ENCODE results near the gene HSPA1A. TPM values are rescaled to one million over a fixed set of nuclear protein-coding genes. Genes with fewer than 3 reads are reported as not detected.
A peak's percentile ranks its signal among the peaks of the same experiment; 100 is the strongest.
"Not testable (repeated sequence)": the region's sequence is repeated elsewhere in the genome, so short reads cannot be mapped to it uniquely, and the experiment has no call there.

Gene HSPA1A
- total RNA-seq, 8 experiments from 2014 or later: 29.3 to 514 (median 92.4) TPM

DNA sequence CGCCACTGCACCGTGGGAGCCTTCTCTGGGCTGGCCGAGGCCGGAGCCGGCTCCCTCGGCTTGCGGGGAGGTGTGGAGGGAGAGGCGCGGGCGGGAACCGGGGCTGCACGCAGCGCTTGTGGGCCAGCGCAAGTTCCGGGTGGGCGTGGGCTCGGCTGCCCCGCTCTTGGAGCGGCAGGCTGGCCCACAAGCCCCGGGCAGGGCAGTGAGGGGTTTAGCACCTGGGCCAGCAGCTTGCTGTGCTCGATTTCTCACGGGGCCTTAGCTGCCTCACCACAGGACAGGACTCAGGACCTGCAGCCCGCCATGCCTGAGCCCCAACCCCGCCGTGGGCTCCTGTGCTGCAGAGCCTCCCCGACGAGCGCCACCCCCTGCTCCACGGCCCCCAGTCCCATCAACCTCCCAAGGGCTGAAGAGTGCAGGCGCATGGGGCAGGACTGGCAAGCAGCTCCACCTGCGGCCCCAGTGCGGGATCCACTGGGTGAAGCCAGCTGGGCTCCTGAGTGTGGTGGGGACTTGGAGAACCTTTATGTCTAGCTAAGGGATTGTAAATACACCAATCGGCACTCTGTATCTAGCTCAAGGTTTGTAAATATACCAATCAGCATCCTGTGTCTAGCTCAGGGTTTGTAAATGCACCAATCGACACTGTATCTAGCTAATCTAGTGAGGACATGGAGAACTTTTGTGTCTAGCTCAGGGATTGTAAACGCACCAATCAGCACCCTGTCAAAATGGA, 36.8 kb downstream of the HSPA1A start:
- H3K4me3 ChIP-seq; in situ Hi-C loops (cut with MboI; ENCODE audit: low pct_unique_long_range_greater_than_20kb in 2 of 9, low sequenced_read_pairs in 9 of 9, unreplicated experiment in 9 of 9); H3K27ac ChIP-seq; H3K4me1 ChIP-seq (replicated peaks in 1 of 2): not testable (repeated sequence)
- ATAC-seq (replicated peaks in 6 of 8): peak in 6 of 8 experiments; percentile 12 to 46 (median 32)
- 40 to 100% (median 80%) methylated on average over 1 to 11 of the region's 35 CpGs; no CpG with 5 or more reads in 5 of the 10 experiments for WGBS, 10 experiments

DNA sequence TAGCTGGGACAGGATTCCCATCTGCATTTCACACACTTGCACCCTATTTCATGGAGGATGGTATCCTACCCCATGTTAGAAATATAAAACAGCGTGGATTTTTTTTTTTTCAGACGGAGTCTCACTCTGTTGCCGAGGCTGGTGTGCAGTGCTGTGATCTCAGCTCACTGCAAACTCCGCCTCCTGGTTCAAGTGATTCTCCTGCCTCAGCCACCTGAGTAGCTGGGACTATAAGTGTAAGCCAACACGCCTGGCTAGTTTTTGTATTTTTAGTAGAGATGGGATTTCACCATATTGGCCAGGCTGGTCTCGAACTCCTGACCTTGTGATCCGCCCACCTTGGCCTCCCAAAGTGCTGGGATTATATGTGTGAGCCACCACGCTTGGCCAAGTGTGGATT, 42.4 kb downstream of the HSPA1A start:
- in situ Hi-C loops (cut with MboI; ENCODE audit: low pct_unique_long_range_greater_than_20kb in 2 of 9, low sequenced_read_pairs in 9 of 9, unreplicated experiment in 9 of 9); H3K4me3 ChIP-seq; H3K27ac ChIP-seq; H3K4me1 ChIP-seq (replicated peaks in 1 of 2); ATAC-seq (replicated peaks in 6 of 8): not testable (repeated sequence)
- WGBS, 10 experiments: 82 to 100% (median 94%) methylated on average over 2 to 8 of the region's 8 CpGs; no CpG with 5 or more reads in 2 of the 10 experiments

DNA sequence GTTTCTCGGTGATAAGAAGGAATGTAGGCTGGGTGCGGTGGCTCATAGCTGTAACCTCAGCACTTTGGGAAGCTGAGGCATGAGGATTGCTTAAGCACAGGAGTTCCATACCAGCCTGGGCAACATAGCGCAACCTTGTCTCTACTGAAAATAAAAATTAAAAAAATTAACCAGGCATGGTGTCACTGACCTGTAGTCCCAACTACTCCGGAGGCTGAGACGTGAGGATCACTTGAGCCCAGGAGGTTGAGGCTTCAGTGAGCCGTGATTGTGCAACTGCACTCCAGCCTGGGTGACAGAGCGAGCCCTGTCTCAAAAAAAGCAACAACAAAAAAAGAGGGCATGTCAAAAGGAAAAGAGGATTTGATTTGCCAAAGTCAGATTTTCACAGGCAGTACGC, 43.4 kb downstream of the HSPA1A start:
- H3K4me1 ChIP-seq (replicated peaks in 1 of 2): peaks cover 4% of the 10 kb centered on the region in 2 donors
- ATAC-seq (replicated peaks in 6 of 8): no peak
- H3K4me3 ChIP-seq: no peak overlapping the region
- in situ Hi-C loops (cut with MboI; ENCODE audit: low pct_unique_long_range_greater_than_20kb in 2 of 9, low sequenced_read_pairs in 9 of 9, unreplicated experiment in 9 of 9): no loop called here
- WGBS, 10 experiments: 85 to 100% (median 96%) methylated on average over 1 to 7 of the region's 8 CpGs
- H3K27ac ChIP-seq: no peak overlapping the region

DNA sequence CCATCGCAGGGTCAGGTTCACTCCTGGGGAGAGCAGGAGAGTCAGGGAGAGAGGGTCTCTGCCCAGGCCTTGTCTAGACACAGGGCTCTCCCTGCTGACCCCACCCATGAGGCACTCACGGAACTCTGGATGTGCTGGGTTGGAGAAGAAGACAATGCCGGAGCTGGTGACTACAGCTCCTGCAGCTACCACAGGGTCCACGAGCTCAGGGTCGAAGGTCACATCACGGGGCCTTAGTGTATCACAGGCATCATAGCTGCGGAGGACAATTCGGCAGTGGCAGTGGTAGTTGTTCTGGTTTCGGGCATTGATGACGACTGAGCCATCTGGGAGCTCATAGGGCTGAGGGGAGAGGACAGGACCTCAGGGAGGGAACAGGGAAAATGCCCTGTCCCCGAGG, 44.6 kb downstream of the HSPA1A start:
- ATAC-seq (replicated peaks in 6 of 8): no peak
- in situ Hi-C loops (cut with MboI; ENCODE audit: low pct_unique_long_range_greater_than_20kb in 2 of 9, low sequenced_read_pairs in 9 of 9, unreplicated experiment in 9 of 9): no loop called here
- H3K27ac ChIP-seq: no peak overlapping the region
- peaks cover 4 to 11% of the 10 kb centered on the region in 2 donors for H3K4me1 ChIP-seq (replicated peaks in 1 of 2)
- no peak overlapping the region for H3K4me3 ChIP-seq
- WGBS, 10 experiments: 91 to 100% (median 93%) methylated on average over 2 to 9 of the region's 11 CpGs; no CpG with 5 or more reads in 6 of the 10 experiments

DNA sequence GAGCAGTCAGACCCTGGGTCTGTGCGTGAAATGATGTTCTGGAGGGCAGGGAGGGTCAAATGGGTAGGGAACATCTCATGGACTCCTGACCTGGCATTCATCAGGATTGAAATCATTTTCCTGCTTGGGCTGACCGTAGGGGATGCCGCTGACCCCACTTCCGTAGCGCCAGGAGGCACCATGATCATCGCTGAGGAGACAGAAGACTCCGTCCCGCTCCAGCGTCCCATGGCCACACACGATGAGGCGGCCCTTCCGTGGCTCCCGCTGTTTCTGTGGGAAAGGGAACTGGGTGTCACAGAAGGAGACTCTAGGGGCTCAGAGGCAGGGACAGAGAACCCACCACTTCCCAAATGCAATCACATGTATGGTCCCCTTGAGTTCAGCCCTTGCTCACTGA, 45.0 kb downstream of the HSPA1A start:
- Histone ChIP-seq H3K4me1 (replicated peaks in 1 of 2) (peaks cover 4 to 11% of the 10 kb centered on the region in 2 donors), H3K4me3 (no peak overlapping the region), H3K27ac (no peak overlapping the region)
- ATAC-seq (replicated peaks in 6 of 8): no peak
- in situ Hi-C loops (cut with MboI; ENCODE audit: low pct_unique_long_range_greater_than_20kb in 2 of 9, low sequenced_read_pairs in 9 of 9, unreplicated experiment in 9 of 9): no loop called here
- 89 to 100% (median 100%) methylated on average over 1 to 5 of the region's 13 CpGs; no CpG with 5 or more reads in 7 of the 10 experiments for WGBS, 10 experiments

DNA sequence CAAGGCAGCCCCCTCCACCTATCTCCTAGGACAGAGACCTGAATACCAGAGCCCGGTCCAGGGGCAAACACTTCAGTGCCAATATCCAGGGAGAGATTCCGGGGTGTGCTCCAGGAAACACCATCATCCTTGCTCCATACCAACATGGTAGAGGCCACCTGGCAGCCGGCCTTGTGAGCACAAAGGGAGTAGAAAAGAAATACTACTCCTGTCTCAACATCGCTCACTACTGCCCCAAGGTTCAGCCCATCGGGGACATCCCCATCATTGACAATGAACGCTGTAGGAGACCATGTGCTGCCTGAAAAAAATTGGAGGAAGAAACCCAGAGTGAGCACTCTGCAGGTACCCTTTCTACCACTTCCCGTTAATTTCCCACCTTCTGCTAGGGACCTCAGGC, 45.8 kb downstream of the HSPA1A start:
- peaks cover 4 to 11% of the 10 kb centered on the region in 2 donors for H3K4me1 ChIP-seq (replicated peaks in 1 of 2)
- H3K27ac ChIP-seq: no peak overlapping the region
- WGBS, 10 experiments: 81 to 100% (median 94%) methylated on average over 1 to 4 of the region's 7 CpGs; no CpG with 5 or more reads in 2 of the 10 experiments
- peak overlapping the region in 1 of 5 donors; percentile 74 for H3K4me3 ChIP-seq
- in situ Hi-C loops (cut with MboI; ENCODE audit: low pct_unique_long_range_greater_than_20kb in 2 of 9, low sequenced_read_pairs in 9 of 9, unreplicated experiment in 9 of 9): no loop called here
- no peak for ATAC-seq (replicated peaks in 6 of 8)

DNA sequence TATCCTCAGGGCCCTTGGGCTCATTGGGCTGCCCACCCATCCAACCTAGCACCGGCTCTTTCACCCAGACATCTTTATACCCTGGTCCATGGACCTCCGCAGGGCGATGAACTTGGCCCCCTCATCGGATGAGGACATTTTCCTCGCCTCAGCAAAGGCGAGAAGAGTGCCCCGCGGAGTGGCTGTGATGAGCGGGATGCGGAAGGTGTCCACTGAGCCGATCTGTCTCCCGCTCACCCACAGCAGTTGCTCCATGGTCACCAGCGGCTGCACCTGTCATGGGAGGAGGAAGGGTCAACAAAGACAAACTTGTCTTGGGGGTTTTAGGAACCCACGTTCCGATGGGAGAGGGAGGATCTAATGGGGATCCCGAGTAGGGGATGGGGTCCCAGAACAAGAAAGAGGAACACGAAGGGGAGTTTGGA, 46.6 kb downstream of the HSPA1A start:
- WGBS, 10 experiments: 0 to 43% (median 35%) methylated on average over 1 to 13 of the region's 17 CpGs; no CpG with 5 or more reads in 3 of the 10 experiments
- Histone ChIP-seq H3K4me3 (peak overlapping the region; percentile 55 to 88 (median 74)), H3K27ac (peak overlapping the region in 1 of 2 donors; percentile 15), H3K4me1 (replicated peaks in 1 of 2) (peaks cover 4 to 11% of the 10 kb centered on the region in 2 donors)
- in situ Hi-C loops (cut with MboI; ENCODE audit: low pct_unique_long_range_greater_than_20kb in 2 of 9, low sequenced_read_pairs in 9 of 9, unreplicated experiment in 9 of 9): no loop called here
- ATAC-seq (replicated peaks in 6 of 8): no peak

DNA sequence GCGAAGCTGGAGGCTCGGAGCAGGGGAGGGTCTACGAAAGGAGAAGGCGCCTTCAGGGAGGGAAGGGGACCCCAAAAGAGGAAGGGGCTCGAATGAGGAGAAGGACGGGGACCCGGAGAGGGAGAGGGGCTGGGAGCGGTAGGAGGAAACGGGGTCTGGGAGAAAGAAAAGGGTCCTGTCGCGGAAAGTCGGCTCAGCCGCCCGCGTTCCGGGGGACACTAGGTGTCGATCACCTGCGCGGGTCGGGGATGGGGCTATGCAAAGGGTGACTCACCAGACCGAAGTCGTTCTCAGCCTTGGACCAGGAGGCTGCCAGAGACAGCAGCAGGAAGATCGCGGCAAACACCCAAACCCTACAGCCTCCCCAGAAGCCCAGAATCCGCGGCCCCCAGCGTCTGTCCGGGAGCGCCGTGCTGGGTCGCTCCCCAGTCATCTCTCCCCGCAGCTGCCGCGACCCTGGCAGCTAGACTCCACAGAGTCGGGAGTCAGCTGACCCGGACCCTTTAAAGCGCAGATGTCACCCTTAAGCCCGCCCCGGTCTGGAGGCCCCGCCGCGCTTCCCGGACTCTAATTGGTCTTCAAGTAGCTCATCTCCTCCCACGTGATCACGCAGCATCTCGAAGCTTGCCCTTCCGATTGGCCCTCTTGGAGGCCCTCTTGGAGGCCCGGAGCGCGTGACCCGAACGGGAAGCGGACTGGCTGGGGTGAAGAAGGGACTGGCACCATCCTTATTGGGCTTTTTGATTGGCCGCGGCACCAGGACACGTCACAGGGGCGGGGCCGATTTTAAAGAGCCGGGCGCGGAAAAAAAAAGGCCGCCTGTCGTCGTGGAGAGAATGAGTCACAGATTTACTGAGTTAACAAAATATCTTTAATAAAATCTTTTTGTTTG, 47.2 kb downstream of the HSPA1A start, which contains the start of gene NEU1:
Gene NEU1 (minus strand): TSS at position 478 of the 892 bp plus-strand sequence. CDS start 45 bp downstream, at position 433.
- ATAC-seq (replicated peaks in 6 of 8): peak; percentile 89 to 95 (median 93)
- peaks cover 4 to 11% of the 10 kb centered on the region in 2 donors for H3K4me1 ChIP-seq (replicated peaks in 1 of 2)
- peak within 1 kb of the TSS; percentile 68 to 72 for H3K27ac ChIP-seq
- peak within 1 kb of the TSS; percentile 57 to 88 (median 82) for H3K4me3 ChIP-seq
- in situ Hi-C loops (cut with MboI; ENCODE audit: low pct_unique_long_range_greater_than_20kb in 2 of 9, low sequenced_read_pairs in 9 of 9, unreplicated experiment in 9 of 9): no loop called here
- WGBS, 10 experiments: 0 to 5% (median 1%) methylated on average over 3 to 20 of the region's 64 CpGs; no CpG with 5 or more reads in 5 of the 10 experiments

DNA sequence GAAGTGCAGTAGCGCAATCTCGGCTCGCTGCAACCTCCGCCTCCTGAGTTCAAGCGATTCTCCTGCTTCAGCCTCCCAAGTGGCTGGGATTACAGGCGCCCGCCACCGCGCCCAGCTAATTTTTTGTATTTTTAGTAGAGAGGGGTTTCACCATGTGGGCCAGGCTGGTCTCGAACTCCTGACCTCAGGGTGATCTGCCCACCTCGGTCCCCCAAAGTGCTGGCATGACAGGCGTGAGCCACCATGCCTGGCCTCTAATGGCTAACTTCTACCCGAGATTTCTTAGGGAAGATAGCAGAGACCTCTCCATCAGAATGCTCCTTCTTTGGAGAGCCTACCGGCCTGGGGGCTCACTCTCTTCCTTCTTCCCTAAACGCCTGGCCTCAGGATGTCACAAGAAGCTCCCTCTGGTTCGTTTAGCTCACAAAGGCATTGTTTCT, 48.8 kb downstream of the HSPA1A start:
- Histone ChIP-seq H3K4me1 (replicated peaks in 1 of 2) (peaks cover 4 to 11% of the 10 kb centered on the region in 2 donors), H3K4me3 (peak overlapping the region; percentile 52 to 88 (median 72)), H3K27ac (peak overlapping the region; percentile 68 to 72)
- ATAC-seq (replicated peaks in 6 of 8); in situ Hi-C loops (cut with MboI; ENCODE audit: low pct_unique_long_range_greater_than_20kb in 2 of 9, low sequenced_read_pairs in 9 of 9, unreplicated experiment in 9 of 9): not testable (repeated sequence)
- 0 to 49% (median 28%) methylated on average over 1 to 5 of the region's 16 CpGs; no CpG with 5 or more reads in 4 of the 10 experiments for WGBS, 10 experiments

DNA sequence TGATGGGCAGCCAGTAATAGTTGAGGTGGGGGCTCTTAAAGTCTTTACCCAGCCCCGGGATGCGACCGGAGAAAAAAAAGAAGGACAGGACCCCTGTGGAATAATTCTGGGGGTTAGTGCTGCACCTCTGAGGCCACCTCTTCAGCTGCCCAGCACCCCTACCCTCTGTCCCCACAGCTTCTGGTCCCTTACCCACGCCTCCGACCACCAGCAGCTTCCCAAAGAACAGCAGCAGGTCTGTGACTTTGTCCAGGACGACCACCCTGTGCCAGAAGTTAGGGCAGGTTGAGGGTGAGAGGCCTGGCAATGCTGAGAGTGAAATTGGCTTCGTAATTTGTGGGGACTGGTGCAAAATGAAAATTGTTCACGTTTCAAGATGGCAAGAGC, 49.5 kb downstream of the HSPA1A start:
- Histone ChIP-seq H3K4me1 (replicated peaks in 1 of 2) (peaks cover 4 to 11% of the 10 kb centered on the region in 2 donors), H3K4me3 (no peak overlapping the region), H3K27ac (no peak overlapping the region)
- no peak for ATAC-seq (replicated peaks in 6 of 8)
- 80 to 100% (median 89%) methylated on average over 1 to 3 of the region's 8 CpGs; no CpG with 5 or more reads in 6 of the 10 experiments for WGBS, 10 experiments
- in situ Hi-C loops (cut with MboI; ENCODE audit: low pct_unique_long_range_greater_than_20kb in 2 of 9, low sequenced_read_pairs in 9 of 9, unreplicated experiment in 9 of 9): no loop called here

DNA sequence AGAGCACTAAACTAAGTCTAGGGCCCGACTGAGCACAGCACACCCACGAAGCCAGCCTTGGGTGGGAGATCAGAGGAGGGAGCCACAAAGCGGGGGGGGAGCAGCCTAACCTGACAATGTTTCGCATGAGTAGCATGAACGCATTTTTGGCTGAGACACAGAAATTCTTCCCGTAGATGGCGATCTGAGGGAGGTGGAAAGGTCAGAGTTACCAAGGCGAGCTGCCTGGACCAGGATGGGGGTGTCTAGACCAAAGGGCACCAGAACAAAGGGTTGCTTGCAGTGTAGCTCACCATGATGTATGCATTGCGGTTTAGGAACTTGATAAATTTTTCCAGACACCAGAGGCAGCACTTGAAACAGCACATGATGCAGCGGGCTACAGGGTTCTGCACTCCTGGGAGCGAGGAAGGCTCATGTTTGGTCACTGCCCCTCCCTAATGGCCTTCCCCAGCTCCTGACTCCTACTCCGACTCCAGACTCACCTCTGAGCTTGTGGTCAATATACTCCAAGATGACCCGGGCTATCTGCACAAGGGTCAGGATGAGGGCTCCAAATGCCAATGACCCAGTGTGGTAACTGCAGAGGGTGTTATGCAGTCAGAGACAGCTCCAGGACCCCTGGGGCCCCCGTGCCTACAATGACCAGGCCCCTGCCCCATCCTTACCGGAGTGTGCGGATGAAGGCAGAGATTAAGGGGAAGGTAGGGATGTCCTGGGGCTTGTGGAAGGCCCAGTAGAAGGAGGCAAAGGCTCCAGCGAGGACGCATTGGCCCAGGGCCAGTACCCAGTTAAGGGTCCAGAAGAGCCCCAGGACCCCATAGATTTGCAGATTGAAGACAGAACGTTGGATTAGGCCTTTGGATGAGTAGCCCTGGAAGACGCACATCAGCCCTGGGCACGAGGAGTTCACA, 50.1 kb downstream of the HSPA1A start:
- Histone ChIP-seq H3K4me1 (replicated peaks in 1 of 2) (peaks cover 4 to 11% of the 10 kb centered on the region in 2 donors), H3K4me3 (no peak overlapping the region), H3K27ac (no peak overlapping the region)
- no peak for ATAC-seq (replicated peaks in 6 of 8)
- 60 to 97% (median 78%) methylated on average over 2 to 11 of the region's 21 CpGs; no CpG with 5 or more reads in 1 of the 10 experiments for WGBS, 10 experiments
- in situ Hi-C loops (cut with MboI; ENCODE audit: low pct_unique_long_range_greater_than_20kb in 2 of 9, low sequenced_read_pairs in 9 of 9, unreplicated experiment in 9 of 9): no loop called here
